Ovary (tissue), 3 donors: ENCODE data around the gene ZNF408.

Experiments
- EP300 ChIP-seq: sonication (generic); formaldehyde crosslinking; IDR thresholded peaks from one replicate; pipeline ENCODE4 v1.6.1; 2017; ENCODE audit warnings: antibody characterized with exemption
- POLR2A ChIP-seq: fragments of 450-650 bp; IDR thresholded peaks from one replicate; pipeline ENCODE4 v1.6.1; 2017; ENCODE audit warnings: antibody characterized with exemption, mild to moderate bottlenecking, moderate library complexity
- TF ChIP-seq, protein P1 (sequence below), 3 donors: fragments of 450-650 bp in 2 of 3; fragments of 200-600 bp in 1 of 3; IDR thresholded peaks; one replicate each; pipeline versions ENCODE4 v1.5.1 to v1.8.0; 2016 to 2022; ENCODE audit warnings: antibody characterized with exemption in 3 of 3, mild to moderate bottlenecking in 1 of 3
- donor health status: DM: no; HTN: no; CAD: no.

DNA sequence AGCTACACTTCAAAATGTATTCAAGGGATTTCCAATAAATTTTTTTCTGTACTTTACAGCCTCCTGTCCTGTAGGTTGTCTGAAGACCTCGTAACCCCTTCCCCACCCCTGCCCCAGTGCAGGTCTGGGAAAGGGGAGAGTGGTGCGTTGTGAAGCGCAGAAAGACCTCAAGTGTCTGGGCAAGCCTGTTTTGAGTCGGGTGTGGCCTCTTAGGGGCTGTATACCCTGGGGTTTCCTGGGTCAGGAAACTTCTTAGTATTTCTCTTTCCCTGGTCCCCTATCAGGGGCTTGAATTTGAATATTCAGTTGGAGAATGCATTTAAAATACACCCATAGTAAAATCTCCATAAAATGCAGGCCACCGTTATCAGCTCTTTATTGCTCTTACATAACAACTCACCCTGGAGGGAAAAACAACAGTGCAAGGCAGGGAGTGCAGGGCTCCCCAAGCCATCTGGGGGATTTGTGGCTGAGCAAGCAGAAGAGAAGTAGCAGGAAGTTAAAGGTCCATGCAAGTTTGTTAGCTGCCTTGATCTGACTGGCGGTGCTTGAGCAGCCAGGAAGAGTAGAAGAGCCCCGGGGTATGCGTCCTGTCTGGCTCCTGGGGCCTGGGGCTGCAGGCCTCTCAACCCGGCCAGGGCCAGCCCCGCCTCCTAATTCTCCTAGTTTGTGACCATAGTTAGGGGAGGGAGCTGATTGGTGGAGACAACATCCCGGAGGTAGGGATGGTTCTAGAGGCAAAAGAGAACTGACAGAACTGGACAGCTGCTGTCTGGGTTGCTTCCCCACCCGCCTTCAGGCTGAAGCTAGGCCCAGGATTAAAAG, 26.2 kb upstream of the ZNF408 start:
- TF ChIP-seq, protein P1, sequence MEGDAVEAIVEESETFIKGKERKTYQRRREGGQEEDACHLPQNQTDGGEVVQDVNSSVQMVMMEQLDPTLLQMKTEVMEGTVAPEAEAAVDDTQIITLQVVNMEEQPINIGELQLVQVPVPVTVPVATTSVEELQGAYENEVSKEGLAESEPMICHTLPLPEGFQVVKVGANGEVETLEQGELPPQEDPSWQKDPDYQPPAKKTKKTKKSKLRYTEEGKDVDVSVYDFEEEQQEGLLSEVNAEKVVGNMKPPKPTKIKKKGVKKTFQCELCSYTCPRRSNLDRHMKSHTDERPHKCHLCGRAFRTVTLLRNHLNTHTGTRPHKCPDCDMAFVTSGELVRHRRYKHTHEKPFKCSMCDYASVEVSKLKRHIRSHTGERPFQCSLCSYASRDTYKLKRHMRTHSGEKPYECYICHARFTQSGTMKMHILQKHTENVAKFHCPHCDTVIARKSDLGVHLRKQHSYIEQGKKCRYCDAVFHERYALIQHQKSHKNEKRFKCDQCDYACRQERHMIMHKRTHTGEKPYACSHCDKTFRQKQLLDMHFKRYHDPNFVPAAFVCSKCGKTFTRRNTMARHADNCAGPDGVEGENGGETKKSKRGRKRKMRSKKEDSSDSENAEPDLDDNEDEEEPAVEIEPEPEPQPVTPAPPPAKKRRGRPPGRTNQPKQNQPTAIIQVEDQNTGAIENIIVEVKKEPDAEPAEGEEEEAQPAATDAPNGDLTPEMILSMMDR (IDR thresholded peaks at IDR 0.05): no peak
- TF ChIP-seq POLR2A: no peak
- TF ChIP-seq EP300: no peak
